Astrocyte of the cerebellum (primary cell): ENCODE measurements around the gene NR3C1.

Source experiments
- DNase-seq: peaks from one replicate; pipeline ENCODE4 v3.0.0-alpha.2; 2011; ENCODE audit warnings: low read depth
- H3K4me3 ChIP-seq: 2 replicates; pipeline ENCODE4 v1.5.1; 2011; ENCODE audit warnings: mild to moderate bottlenecking, low read depth, low read length, moderate library complexity
- in situ Hi-C: cut with HindIII; loops from 2 replicates; pipeline ENCODE4 v1.10.0; 2017; ENCODE audit warnings: low sequenced_read_pairs
- TF ChIP-seq, protein P1 (sequence below): IDR thresholded peaks from 2 replicates; pipeline ENCODE4 v1.5.1; 2012; ENCODE audit warnings: low read length, low read depth, moderate library complexity, mild to moderate bottlenecking; ENCODE audit errors: missing control alignments

NR3C1 gene

DNA sequence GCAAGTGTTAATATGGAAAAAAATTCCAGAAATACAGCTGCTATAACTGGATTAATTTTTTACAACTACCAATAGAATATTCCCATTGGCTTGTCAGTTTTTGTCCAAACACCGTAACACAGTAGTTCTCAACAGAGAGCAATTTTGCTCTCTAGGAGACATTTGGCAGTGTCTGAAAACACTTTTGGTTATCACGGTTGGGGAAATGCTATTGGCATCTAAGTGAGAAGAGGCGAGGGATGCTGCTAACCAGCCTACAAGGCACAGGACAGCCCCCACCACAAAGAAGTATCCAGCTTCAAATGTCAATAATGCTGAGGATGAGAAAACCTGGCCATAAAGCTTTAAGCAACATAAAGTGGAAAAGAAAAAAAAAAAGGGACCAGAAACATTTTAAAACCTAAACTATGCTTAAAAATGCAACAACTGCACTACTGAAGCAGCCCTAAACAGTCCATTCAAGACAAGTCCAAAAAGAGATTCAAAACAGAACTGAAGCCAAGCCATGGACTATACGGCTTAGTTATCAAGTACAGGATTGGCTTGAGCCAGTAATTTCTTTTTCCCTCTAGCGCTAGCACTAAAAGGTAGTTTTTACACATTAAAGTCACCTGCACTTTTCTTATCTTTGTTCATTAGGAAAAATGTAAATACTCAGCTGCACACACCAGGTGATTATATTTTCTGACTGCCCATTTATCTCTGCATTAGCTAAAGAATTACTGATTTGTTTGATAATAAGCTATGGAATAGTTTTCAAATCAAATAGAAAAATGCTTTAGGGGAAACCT is 83.9 kb downstream of the NR3C1 start:
- H3K4me3 ChIP-seq: no peak overlapping the region
- in situ Hi-C loops: no loop called here
- TF ChIP-seq, protein P1, sequence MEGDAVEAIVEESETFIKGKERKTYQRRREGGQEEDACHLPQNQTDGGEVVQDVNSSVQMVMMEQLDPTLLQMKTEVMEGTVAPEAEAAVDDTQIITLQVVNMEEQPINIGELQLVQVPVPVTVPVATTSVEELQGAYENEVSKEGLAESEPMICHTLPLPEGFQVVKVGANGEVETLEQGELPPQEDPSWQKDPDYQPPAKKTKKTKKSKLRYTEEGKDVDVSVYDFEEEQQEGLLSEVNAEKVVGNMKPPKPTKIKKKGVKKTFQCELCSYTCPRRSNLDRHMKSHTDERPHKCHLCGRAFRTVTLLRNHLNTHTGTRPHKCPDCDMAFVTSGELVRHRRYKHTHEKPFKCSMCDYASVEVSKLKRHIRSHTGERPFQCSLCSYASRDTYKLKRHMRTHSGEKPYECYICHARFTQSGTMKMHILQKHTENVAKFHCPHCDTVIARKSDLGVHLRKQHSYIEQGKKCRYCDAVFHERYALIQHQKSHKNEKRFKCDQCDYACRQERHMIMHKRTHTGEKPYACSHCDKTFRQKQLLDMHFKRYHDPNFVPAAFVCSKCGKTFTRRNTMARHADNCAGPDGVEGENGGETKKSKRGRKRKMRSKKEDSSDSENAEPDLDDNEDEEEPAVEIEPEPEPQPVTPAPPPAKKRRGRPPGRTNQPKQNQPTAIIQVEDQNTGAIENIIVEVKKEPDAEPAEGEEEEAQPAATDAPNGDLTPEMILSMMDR: no peak
- no peak for DNase-seq

DNA sequence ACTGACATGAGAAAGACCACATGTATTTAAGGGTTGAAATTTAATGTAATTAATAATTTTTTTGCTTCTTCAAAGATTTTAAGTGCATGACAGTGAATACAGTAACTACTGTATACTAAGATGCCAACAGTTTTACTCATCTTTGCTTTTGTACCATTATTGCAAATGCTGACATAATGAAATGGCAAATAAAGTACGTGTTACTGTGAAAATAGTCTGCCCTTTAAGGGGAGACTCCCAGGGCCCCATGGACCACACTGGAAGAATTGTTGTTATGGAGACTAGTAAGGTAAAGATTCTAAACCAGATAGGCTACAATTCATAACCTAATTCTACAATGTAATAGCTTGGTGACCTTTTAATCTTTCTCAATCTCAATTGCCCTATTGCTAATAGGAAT is 84.7 kb downstream of the NR3C1 start:
- no peak overlapping the region for H3K4me3 ChIP-seq
- in situ Hi-C loops: no loop called here
- DNase-seq: no peak
- TF ChIP-seq, protein P1: no peak

DNA sequence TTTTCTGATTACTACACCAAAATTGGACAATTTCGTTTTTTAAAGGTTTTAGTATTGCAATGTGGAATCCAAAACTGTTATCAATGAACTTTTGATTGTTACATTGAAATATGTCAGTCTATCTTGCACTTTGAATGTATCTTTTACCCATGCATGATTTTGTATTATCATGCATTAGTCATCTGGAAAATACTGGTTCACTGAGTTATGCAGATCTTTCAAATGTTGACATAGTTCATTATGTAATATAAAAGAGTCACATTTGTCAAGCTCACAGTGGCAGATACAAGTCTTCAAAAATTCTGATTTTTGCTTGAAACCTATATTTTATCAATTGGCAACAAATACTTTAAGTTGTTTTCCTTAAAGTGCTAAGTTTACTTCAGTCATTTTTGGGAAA is 85.2 kb downstream of the NR3C1 start:
- no peak overlapping the region for H3K4me3 ChIP-seq
- DNase-seq: no peak
- TF ChIP-seq, protein P1: no peak
- in situ Hi-C loops: no loop called here

DNA sequence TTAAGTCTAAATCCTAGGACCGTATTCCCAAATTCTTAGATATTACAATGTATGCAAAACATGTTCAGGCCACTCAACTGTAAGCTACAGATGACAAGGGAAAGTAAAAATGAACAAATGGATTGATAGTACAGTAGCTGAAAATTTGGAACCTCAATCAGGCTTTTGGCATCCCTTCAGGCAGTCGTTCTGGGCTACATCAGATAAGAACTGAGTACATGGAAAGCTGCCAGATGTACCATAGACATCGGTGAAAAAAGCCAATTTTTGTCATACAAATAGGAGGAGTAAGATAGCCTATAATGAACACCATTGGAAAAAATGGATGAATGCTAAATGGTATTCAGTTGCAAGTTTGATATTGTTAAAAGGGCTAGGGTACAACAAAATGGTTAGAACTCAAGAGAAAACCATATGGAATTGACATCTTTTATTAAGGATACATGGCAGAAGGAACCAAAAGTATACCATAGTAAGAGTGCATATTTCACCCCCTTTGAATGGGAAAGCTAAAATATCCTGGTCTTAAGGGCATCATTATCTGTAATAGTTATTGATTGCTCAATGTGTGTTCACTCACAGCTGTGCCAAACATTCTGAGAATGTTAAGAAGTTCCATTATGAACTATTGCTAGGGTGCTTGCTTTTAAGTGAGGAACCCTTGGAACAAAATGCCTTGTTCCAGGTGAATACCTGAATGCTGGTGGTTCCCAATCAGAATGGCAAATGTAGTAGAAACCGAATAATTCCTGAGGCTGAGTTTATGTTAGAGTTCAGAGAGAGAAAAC is 86.4 kb downstream of the NR3C1 start:
- in situ Hi-C loops: no loop called here
- TF ChIP-seq, protein P1: no peak
- DNase-seq: no peak
- no peak overlapping the region for H3K4me3 ChIP-seq

DNA sequence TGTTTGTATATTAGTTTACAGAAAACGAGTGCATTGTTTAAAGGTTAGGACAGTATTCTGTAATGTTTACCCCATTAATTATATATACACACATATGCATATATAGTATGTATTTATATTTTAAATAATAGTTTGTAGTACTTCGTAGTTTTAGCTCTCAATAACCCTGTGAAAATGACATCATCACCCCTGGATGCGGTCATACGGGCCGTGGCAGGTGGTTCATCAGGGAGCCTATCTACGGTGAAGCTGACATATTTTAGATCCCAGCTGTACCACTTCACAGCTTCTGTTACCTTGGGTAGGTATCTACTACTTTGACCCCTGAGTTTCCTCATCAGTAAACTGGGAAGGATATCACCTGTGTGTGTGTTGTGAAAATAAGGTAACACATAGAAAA is 87.1 kb downstream of the NR3C1 start:
- no peak overlapping the region for H3K4me3 ChIP-seq
- no peak for DNase-seq
- in situ Hi-C loops: no loop called here
- TF ChIP-seq, protein P1: no peak

DNA sequence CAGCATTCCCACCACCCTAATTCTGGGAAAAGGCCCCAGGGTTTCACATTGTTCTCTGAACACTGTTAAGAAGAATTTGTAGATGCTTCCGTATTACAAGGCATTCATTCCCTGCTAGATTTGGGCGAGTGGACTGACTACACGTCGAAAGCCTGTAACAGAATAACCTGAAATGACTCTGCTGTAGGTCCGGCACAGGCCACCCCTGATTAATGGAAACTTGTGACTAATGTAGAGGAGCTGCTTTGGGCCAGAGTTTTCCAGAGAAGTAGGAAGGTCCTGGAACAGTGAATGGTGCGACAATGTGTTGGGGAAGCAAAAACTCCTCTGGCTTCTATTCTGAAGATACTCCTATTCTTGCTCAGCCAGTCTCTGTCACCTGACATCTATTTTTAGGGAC is 87.6 kb downstream of the NR3C1 start:
- in situ Hi-C loops: no loop called here
- H3K4me3 ChIP-seq: no peak overlapping the region
- no peak for DNase-seq
- TF ChIP-seq, protein P1: no peak
